PC-9 (cell line): ENCODE results near the gene GTF2F2. TPM values are rescaled to one million over a fixed set of nuclear protein-coding genes. Genes with fewer than 3 reads are reported as not detected.
A peak's percentile ranks its signal among the peaks of the same experiment; 100 is the strongest.

Experiments used
- BruUV-seq: library from RNA; stranded (reverse); fragments of 400-500 nt; replicated peaks from 2 replicates; lab custom pipeline; 2021; lab: Mats Ljungman, UMichigan
- CTCF ChIA-PET: fragments of 300-600 bp; sonication (Branson Sonifier 250); formaldehyde crosslinking; loops from one replicate; lab custom pipeline; 2022; ENCODE audit warnings: antibody characterized with exemption; lab: Charles Lee
- POLR2A ChIA-PET: fragments of 300-600 bp; sonication (Branson Sonifier 250); formaldehyde crosslinking; loops from one replicate; lab custom pipeline; 2022; ENCODE audit warnings: antibody characterized with exemption; ENCODE audit not compliant: unreplicated experiment; lab: Charles Lee
- DNase-seq, 2 experiments: peaks; one replicate each; pipeline versions ENCODE4 v3.0.0 to v3.0.0-alpha.2; 2015 to 2022; ENCODE audit warnings: mixed read lengths in 1 of 2
- H2AFZ ChIP-seq: fragments of 200-600 bp; sonication (generic); 2 replicates; pipeline ENCODE4 v1.8.1; 2017; ENCODE audit warnings: antibody characterized with exemption
- H3F3A ChIP-seq: fragments of 200-600 bp; sonication (generic); 2 replicates; pipeline ENCODE4 v1.8.1; 2017; ENCODE audit warnings: antibody characterized with exemption, mild to moderate bottlenecking, low read depth; ENCODE audit not compliant: insufficient read depth
- H3K27ac ChIP-seq: fragments of 200-600 bp; sonication (generic); 2 replicates; pipeline ENCODE4 v1.6.1; 2016; ENCODE audit warnings: mixed run types
- H3K27me3 ChIP-seq: fragments of 200-600 bp; sonication (generic); 2 replicates; pipeline ENCODE4 v1.6.1; 2016; ENCODE audit warnings: low read depth, mixed run types; ENCODE audit not compliant: insufficient read depth
- H3K36me3 ChIP-seq: fragments of 200-600 bp; sonication (generic); 2 replicates; pipeline ENCODE4 v1.6.1; 2016; ENCODE audit warnings: low read depth, mixed run types
- H3K4me1 ChIP-seq: fragments of 200-600 bp; sonication (generic); replicated peaks from 2 replicates; pipeline ENCODE4 v1.6.1; 2016; ENCODE audit warnings: mixed run types; ENCODE audit not compliant: insufficient read depth
- H3K4me2 ChIP-seq: fragments of 200-600 bp; sonication (generic); 2 replicates; pipeline ENCODE4 v1.6.1; 2017; ENCODE audit warnings: mixed run types
- H3K4me3 ChIP-seq: fragments of 200-600 bp; sonication (generic); 2 replicates; pipeline ENCODE4 v1.6.1; 2016; ENCODE audit warnings: mixed run types
- H3K79me2 ChIP-seq: fragments of 200-600 bp; sonication (generic); 2 replicates; pipeline ENCODE4 v1.6.1; 2017; ENCODE audit warnings: low read depth, mixed run types
- H3K9me2 ChIP-seq: fragments of 200-600 bp; sonication (generic); 2 replicates; pipeline ENCODE4 v1.8.1; 2017; ENCODE audit warnings: mild to moderate bottlenecking; ENCODE audit not compliant: insufficient read depth
- H3K9me3 ChIP-seq: fragments of 200-600 bp; sonication (generic); 2 replicates; pipeline ENCODE4 v1.8.1; 2016; ENCODE audit warnings: low read depth; ENCODE audit not compliant: insufficient read depth
- H4K20me1 ChIP-seq: fragments of 200-600 bp; sonication (generic); 2 replicates; pipeline ENCODE4 v1.8.1; 2017; ENCODE audit not compliant: insufficient read depth
- CTCF ChIP-seq: fragments of 200-600 bp; sonication (generic); conservative IDR thresholded peaks from 2 replicates; pipeline ENCODE4 v1.6.1; 2017; ENCODE audit warnings: mixed run types, antibody characterized with exemption, mild to moderate bottlenecking, moderate library complexity
- EZH2 ChIP-seq: fragments of 200-600 bp; sonication (generic); IDR thresholded peaks from 2 replicates; pipeline ENCODE4 v1.8.0; 2017; ENCODE audit warnings: antibody characterized with exemption, low read depth
- intact Hi-C: fragments of 100-400 bp; cut with micrococcal nuclease; formaldehyde crosslinking; loops from one replicate; pipeline ENCODE4 v1.10.0; 2022; ENCODE audit not compliant: unreplicated experiment
- total RNA-seq: library from RNA; stranded (reverse); gene quantifications from 2 replicates; pipeline ENCODE4 v1.2.3, GENCODE V29; 2021

GTF2F2 gene
- total RNA-seq, 1 experiment from 2014 or later = 28.8 TPM

- Histone ChIP-seq H3K36me3 (no peaks in the 10 kb centered on the region), H4K20me1 (0 out of 2 replicates have a peak, but pooled peaks cover under 1% of the 10 kb centered on the region), H3K27me3 (no peaks in the 10 kb centered on the region), H3K4me2 (peak overlapping the region; percentile 11), H3F3A (peaks cover 68% of the 10 kb centered on the region), H3K4me3 (no peak overlapping the region), H3K27ac (peak overlapping the region; percentile 45), H3K9me3 (no peaks in the 10 kb centered on the region), H3K9me2 (no peaks in the 10 kb centered on the region), H2AFZ (no peak overlapping the region), H3K4me1 (peaks cover 50% of the 10 kb centered on the region), H3K79me2 (no peaks in the 10 kb centered on the region)
- POLR2A ChIA-PET = interaction anchor here (1.2 kb wide), 1 partner anchor 14 kb away, joined by 6 read pairs; the partner anchor contains the start of gene TPT1
- intact Hi-C loops = no loop called here
- no peak for TF ChIP-seq CTCF
- TF ChIP-seq EZH2 = no peak
- DNase-seq = peak; percentile 68 to 82
- BruUV-seq = no TSS peak
- CTCF ChIA-PET = no interaction called here
These were observed 207.1 kb downstream of the GTF2F2 start for GRCh38 chr13:45327253-45327955.

- no TSS peak for BruUV-seq
- Histone ChIP-seq H3K9me2 (no peaks in the 10 kb centered on the region), H3F3A (peaks cover 76% of the 10 kb centered on the region), H3K4me2 (no peak overlapping the region), H3K27me3 (no peaks in the 10 kb centered on the region), H3K36me3 (no peaks in the 10 kb centered on the region), H3K4me3 (no peak overlapping the region), H3K9me3 (no peaks in the 10 kb centered on the region), H4K20me1 (peaks cover 9% of the 10 kb centered on the region; the same call in 1 of the 2 replicates), H3K27ac (no peak overlapping the region), H2AFZ (no peak overlapping the region), H3K4me1 (peaks cover 63% of the 10 kb centered on the region), H3K79me2 (no peaks in the 10 kb centered on the region)
- CTCF ChIA-PET = interaction anchor here (0.6 to 0.8 kb wide), 3 partner anchors 13 to 39 kb away, joined by 6 to 7 read pairs (median 7); no protein-coding TSS in a partner anchor
- POLR2A ChIA-PET = no interaction called here
- intact Hi-C loops = no loop called here
- no peak for DNase-seq
- TF ChIP-seq EZH2 = no peak
- TF ChIP-seq CTCF = no peak
These were observed 208.4 kb downstream of the GTF2F2 start for GRCh38 chr13:45328661-45329111.

GRCh38 chr13:45331123-45331619 is 210.9 kb downstream of the GTF2F2 start:
- H3F3A ChIP-seq = peaks cover 91% of the 10 kb centered on the region
- H3K4me1 ChIP-seq = peaks cover 80% of the 10 kb centered on the region
- H2AFZ ChIP-seq = no peak overlapping the region
- no peaks in the 10 kb centered on the region for H3K27me3 ChIP-seq
- no peak overlapping the region for H3K4me2 ChIP-seq
- intact Hi-C loops = loop anchor here (5.0 kb wide), 2 partner anchors 36 to 131 kb away; partner anchors contain the start of gene COG3
- TF ChIP-seq EZH2 = no peak
- TF ChIP-seq CTCF = no peak
- no peak overlapping the region for H3K4me3 ChIP-seq
- ChIA-PET CTCF (no interaction called here), POLR2A (interaction anchor here (0.5 to 1.5 kb wide), 2 partner anchors 10 to 1127 kb away, joined by 28 to 49 read pairs; partner anchors contain the start of gene TPT1)
- BruUV-seq = no TSS peak
- no peaks in the 10 kb centered on the region for H3K9me3 ChIP-seq
- peaks cover 31% of the 10 kb centered on the region for H4K20me1 ChIP-seq
- peaks cover 9% of the 10 kb centered on the region for H3K79me2 ChIP-seq
- H3K36me3 ChIP-seq = peaks cover 14% of the 10 kb centered on the region
- H3K9me2 ChIP-seq = no peaks in the 10 kb centered on the region
- no peak for DNase-seq
- peak overlapping the region; percentile 66; the same call in 1 of the 2 replicates for H3K27ac ChIP-seq
